Lower lobe of right lung (tissue), 2 donors: ENCODE data around the gene EPG5. TPM values are rescaled to one million over a fixed set of nuclear protein-coding genes. Genes with fewer than 3 reads are reported as not detected.
A peak's percentile ranks its signal among the peaks of the same experiment; 100 is the strongest.

ENCODE experiments used
- ATAC-seq, 2 donors: fragments of 200-7000 bp; cut with Tn5 transposase; one replicate each; pipeline ENCODE4 v1.9.1; 2020 to 2022; ENCODE audit warnings: mild to moderate bottlenecking in 2 of 2, moderate library complexity in 2 of 2
- DNase-seq: peaks from one replicate; pipeline ENCODE4 v3.0.0-alpha.2; 2020
- H3K27ac ChIP-seq: fragments of 200-600 bp; one replicate; pipeline ENCODE4 v1.8.0; 2022
- H3K27me3 ChIP-seq: fragments of 200-600 bp; one replicate; pipeline ENCODE4 v1.8.0; 2022; ENCODE audit warnings: low read depth
- H3K36me3 ChIP-seq: fragments of 200-600 bp; one replicate; pipeline ENCODE4 v1.8.0; 2022; ENCODE audit warnings: mild to moderate bottlenecking
- H3K4me1 ChIP-seq: fragments of 200-600 bp; one replicate; pipeline ENCODE4 v1.8.0; 2022
- H3K4me3 ChIP-seq: fragments of 200-600 bp; one replicate; pipeline ENCODE4 v1.8.0; 2022; ENCODE audit warnings: mild to moderate bottlenecking
- H3K9me3 ChIP-seq: fragments of 200-600 bp; one replicate; pipeline ENCODE4 v1.8.0; 2022
- intact Hi-C: fragments of 100-400 bp; cut with DNase I; formaldehyde crosslinking; loops from one replicate; pipeline ENCODE4 v1.11.0; 2022
- long read RNA-seq: library from polyadenylated mRNA; unstranded; transcript quantifications from one replicate; pipeline ENCODE4 v2.0.0, GENCODE V29; 2021
- total RNA-seq: library from RNA; stranded (reverse); fragmentation: NEBNext Ultra II Directional; extraction: Animal tissue kit (Norgen Biotek cat#: 25700); gene quantifications from one replicate; pipeline ENCODE4 v1.2.1, GENCODE V29; 2021
- TF ChIP-seq, protein P1 (sequence below): fragments of 200-600 bp; IDR thresholded peaks from one replicate; pipeline ENCODE4 v1.8.0; 2022; ENCODE audit warnings: antibody characterized with exemption, mild to moderate bottlenecking
- donor health status: DM: no; HTN: yes; CAD: no; lungs with severe emphysema.

Gene EPG5, protein sequence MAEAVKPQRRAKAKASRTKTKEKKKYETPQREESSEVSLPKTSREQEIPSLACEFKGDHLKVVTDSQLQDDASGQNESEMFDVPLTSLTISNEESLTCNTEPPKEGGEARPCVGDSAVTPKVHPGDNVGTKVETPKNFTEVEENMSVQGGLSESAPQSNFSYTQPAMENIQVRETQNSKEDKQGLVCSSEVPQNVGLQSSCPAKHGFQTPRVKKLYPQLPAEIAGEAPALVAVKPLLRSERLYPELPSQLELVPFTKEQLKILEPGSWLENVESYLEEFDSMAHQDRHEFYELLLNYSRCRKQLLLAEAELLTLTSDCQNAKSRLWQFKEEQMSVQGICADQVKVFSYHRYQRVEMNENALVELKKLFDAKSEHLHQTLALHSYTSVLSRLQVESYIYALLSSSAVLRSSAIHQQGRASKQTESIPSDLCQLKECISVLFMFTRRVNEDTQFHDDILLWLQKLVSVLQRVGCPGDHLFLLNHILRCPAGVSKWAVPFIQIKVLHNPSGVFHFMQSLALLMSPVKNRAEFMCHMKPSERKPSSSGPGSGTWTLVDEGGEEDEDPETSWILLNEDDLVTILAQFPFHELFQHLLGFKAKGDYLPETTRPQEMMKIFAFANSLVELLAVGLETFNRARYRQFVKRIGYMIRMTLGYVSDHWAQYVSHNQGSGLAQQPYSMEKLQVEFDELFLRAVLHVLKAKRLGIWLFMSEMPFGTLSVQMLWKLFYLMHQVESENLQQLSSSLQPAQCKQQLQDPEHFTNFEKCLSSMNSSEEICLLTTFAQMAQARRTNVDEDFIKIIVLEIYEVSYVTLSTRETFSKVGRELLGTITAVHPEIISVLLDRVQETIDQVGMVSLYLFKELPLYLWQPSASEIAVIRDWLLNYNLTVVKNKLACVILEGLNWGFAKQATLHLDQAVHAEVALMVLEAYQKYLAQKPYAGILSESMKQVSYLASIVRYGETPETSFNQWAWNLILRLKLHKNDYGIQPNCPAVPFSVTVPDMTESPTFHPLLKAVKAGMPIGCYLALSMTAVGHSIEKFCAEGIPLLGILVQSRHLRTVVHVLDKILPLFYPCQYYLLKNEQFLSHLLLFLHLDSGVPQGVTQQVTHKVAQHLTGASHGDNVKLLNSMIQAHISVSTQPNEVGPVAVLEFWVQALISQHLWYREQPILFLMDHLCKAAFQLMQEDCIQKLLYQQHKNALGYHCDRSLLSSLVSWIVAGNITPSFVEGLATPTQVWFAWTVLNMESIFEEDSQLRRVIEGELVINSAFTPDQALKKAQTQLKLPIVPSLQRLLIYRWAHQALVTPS (N-terminal part only)
- total RNA-seq, result 38.8 TPM
- long read RNA-seq, full-length matches to known transcripts, result 1 of 17 reads
- long read RNA-seq, partial matches to known transcripts, result 8 of 17 reads
- long read RNA-seq, other reads (novel, unspliced or antisense), result 8 of 17 reads

DNA sequence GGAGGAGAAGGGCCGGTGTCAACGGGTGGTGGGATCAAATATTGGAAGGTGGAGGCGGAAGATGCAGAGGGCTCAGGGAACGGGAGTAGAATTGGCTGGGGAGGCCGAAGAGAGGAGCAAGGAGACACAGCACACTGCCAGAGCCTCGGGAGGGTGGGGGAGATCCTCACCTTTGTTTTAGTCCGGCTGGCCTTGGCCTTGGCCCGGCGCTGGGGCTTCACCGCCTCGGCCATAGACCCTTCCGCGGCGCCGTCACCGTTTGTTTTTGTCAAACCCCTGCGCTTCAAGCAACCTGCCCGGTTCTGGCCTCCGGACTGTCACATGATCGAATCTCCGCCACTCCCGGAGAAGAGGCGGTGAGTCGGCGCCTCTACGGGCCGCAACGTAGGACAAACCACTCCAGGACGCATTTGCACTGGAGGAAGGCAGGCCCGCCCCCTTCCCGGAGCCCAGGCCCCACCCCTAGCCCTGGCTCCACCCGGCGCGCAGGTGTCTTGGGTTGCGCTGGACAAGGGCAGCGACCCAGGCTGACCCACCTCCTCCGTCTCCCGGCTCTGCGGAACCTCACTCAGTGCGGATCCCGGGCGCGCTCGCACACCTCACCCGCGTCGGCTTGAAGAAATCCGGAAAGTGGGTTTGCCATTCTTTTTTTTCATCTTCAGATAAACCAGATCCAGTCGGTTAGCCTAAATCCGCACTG, at the start of gene EPG5:
TSS of gene EPG5 (minus strand) at position 323 of the 700 bp plus-strand sequence. CDS start at position 233, 90 bp downstream.
- DNase-seq, result peak; percentile 98
- Histone ChIP-seq H3K4me1 (peaks cover 40% of the 10 kb centered on the region), H3K9me3 (no peaks in the 10 kb centered on the region), H3K27me3 (no peaks in the 10 kb centered on the region), H3K36me3 (no peaks in the 10 kb centered on the region), H3K27ac (peak within 1 kb of the TSS; percentile 81), H3K4me3 (peak within 1 kb of the TSS; percentile 85)
- peak; percentile 99 to 100 for ATAC-seq
- TF ChIP-seq, protein P1, sequence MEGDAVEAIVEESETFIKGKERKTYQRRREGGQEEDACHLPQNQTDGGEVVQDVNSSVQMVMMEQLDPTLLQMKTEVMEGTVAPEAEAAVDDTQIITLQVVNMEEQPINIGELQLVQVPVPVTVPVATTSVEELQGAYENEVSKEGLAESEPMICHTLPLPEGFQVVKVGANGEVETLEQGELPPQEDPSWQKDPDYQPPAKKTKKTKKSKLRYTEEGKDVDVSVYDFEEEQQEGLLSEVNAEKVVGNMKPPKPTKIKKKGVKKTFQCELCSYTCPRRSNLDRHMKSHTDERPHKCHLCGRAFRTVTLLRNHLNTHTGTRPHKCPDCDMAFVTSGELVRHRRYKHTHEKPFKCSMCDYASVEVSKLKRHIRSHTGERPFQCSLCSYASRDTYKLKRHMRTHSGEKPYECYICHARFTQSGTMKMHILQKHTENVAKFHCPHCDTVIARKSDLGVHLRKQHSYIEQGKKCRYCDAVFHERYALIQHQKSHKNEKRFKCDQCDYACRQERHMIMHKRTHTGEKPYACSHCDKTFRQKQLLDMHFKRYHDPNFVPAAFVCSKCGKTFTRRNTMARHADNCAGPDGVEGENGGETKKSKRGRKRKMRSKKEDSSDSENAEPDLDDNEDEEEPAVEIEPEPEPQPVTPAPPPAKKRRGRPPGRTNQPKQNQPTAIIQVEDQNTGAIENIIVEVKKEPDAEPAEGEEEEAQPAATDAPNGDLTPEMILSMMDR, result no peak
- intact Hi-C loops, result no loop called here

DNA sequence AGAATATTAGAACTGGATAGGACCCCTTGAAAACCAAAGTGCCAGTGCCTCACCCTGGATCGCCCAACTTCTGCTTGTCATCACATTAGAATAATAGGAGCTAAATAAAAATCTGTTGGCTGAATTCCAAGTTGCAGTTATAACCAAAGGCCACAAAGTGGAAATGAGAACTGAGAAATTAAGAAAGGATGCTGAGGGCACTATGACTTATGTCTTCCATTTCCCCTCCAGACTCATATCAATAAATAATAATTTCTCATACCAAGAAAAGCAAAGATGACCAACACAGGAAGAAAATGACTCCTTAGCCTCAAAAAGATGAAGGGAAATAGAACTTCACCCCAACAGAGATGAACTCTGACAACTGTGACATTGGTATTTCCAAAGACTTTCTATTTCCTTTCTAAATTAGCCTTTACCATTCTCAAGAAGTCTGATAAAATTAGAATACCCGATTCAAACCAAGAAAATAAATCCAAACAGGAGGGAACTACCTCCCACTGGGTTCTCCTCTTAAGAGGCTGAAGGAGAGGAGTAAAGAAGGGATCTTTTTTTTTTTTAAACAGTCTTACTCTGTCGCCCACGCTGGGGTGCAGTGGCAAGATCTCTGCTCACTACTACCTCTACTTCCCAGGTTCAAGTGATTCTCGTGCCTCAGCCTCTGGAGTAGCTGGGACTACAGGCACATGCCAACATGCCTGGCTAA, 46.5 kb upstream of the EPG5 start:
- peaks cover 15% of the 10 kb centered on the region for H3K4me1 ChIP-seq
- no peak overlapping the region for H3K27ac ChIP-seq
- peaks cover 6% of the 10 kb centered on the region for H3K36me3 ChIP-seq
- no peak overlapping the region for H3K4me3 ChIP-seq
- TF ChIP-seq, protein P1, result no peak
- intact Hi-C loops, result no loop called here
- no peaks in the 10 kb centered on the region for H3K27me3 ChIP-seq
- DNase-seq (no peak), ATAC-seq (no peak)
- H3K9me3 ChIP-seq, result no peaks in the 10 kb centered on the region

DNA sequence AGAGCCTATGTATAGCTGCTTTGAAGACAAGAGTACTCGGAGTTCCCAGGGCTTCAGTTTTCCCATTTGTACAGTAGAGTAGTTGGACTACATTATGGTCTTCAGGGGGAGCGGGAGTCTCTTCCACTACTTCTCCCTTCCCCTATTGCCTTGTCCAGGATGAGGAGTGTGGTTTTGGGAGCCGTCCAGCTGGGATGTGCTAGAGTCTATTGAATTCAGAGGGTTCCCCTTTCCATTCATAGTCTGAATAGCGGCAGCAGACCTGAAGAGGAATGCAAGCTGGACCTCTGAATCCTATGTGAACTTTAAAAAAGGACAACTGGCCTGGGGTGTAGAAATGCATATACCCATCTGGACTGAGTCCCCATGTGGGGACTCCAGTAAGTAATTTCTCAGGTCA, 43.5 kb upstream of the EPG5 start:
- H3K4me1 ChIP-seq, result peaks cover 15% of the 10 kb centered on the region
- H3K36me3 ChIP-seq, result peaks cover 6% of the 10 kb centered on the region
- H3K27me3 ChIP-seq, result no peaks in the 10 kb centered on the region
- H3K4me3 ChIP-seq, result no peak overlapping the region
- TF ChIP-seq, protein P1, result no peak
- DNase-seq, result no peak
- ATAC-seq, result no peak
- intact Hi-C loops, result no loop called here
- H3K27ac ChIP-seq, result no peak overlapping the region
- no peaks in the 10 kb centered on the region for H3K9me3 ChIP-seq

DNA sequence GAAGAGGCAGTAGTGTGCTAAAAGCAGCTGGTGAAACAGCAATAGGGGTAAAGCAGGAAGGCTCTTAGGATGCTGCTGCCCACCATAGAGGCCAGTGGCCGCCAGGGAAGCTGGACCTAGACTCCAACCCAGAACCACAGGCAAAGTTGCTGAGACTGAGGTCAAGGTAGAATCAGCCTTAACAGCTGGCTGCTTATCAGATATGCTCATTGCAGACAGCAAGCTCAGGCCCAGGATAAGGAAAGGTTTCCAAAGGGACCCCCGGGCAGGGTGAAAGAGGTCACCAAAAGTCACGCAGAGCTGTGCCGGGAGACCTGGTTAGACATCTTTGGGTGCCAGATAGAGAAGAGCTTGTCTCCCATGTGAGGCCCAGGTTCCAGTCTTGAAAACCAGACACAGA, 42.9 kb upstream of the EPG5 start:
- Histone ChIP-seq H3K27me3 (no peaks in the 10 kb centered on the region), H3K36me3 (peaks cover 3% of the 10 kb centered on the region), H3K4me1 (peaks cover 15% of the 10 kb centered on the region), H3K9me3 (no peaks in the 10 kb centered on the region), H3K4me3 (no peak overlapping the region), H3K27ac (no peak overlapping the region)
- DNase-seq, result no peak
- TF ChIP-seq, protein P1, result no peak
- intact Hi-C loops, result no loop called here
- ATAC-seq, result no peak
